HCT116 (cell line): ENCODE data around the gene TMEM247.
A peak's percentile ranks its signal among the peaks of the same experiment; 100 is the strongest.

Experiments used
- ATF3 ChIP-seq: IDR thresholded peaks from 2 replicates; pipeline ENCODE4 v1.6.1; 2012
- CEBPB ChIP-seq: IDR thresholded peaks from 2 replicates; pipeline ENCODE4 v1.6.1; 2012; ENCODE audit warnings: low read depth
- EGR1 ChIP-seq: IDR thresholded peaks from 2 replicates; pipeline ENCODE4 v1.6.1; 2012; ENCODE audit warnings: low read depth
- EZH2 ChIP-seq: fragments of 200-600 bp; sonication (generic); IDR thresholded peaks from 2 replicates; pipeline ENCODE4 v1.6.1; 2017; ENCODE audit warnings: antibody characterized with exemption, mixed run types
- JUND ChIP-seq: IDR thresholded peaks from 2 replicates; pipeline ENCODE4 v1.6.1; 2012
- MAX ChIP-seq: IDR thresholded peaks from 2 replicates; pipeline ENCODE4 v1.6.1; 2012
- POLR2A ChIP-seq: IDR thresholded peaks from 2 replicates; pipeline ENCODE4 v1.7.0; 2011; ENCODE audit warnings: borderline replicate concordance; ENCODE audit not compliant: insufficient read depth, insufficient read length; ENCODE audit errors: extremely low read depth
- POLR2AphosphoS5 ChIP-seq: IDR thresholded peaks from 2 replicates; pipeline ENCODE4 v1.6.1; 2011; ENCODE audit warnings: mild to moderate bottlenecking, low read depth, low read length, moderate library complexity
- SRF ChIP-seq: IDR thresholded peaks from 2 replicates; pipeline ENCODE4 v1.6.1; 2012; ENCODE audit warnings: low read depth
- ZNF274 ChIP-seq: fragments of 200-500 bp; sonication (Bioruptor generic); IDR thresholded peaks from 2 replicates; pipeline ENCODE4 v1.6.1; 2014; ENCODE audit warnings: mild to moderate bottlenecking, low read depth, low read length, inconsistent platforms
- TF ChIP-seq, protein P1 (sequence below), 3 experiments: fragments of 200-600 bp in 1 of 3; sonication (generic) in 1 of 3; IDR thresholded peaks in 2 of 3; conservative IDR thresholded peaks in 1 of 3; 2 replicates each; pipeline ENCODE4 v1.5.1; 2012 to 2017; ENCODE audit warnings: low read depth in 2 of 3, low read length in 2 of 3, antibody characterized with exemption in 1 of 3, borderline replicate concordance in 1 of 3, control low read depth in 1 of 3, mild to moderate bottlenecking in 1 of 3, mixed read lengths in 1 of 3, mixed run types in 1 of 3, moderate library complexity in 1 of 3; ENCODE audit not compliant: insufficient read depth in 1 of 3
- TF ChIP-seq, protein P2 (sequence below): IDR thresholded peaks from 2 replicates; pipeline ENCODE4 v1.6.1; 2012; ENCODE audit warnings: low read depth

DNA sequence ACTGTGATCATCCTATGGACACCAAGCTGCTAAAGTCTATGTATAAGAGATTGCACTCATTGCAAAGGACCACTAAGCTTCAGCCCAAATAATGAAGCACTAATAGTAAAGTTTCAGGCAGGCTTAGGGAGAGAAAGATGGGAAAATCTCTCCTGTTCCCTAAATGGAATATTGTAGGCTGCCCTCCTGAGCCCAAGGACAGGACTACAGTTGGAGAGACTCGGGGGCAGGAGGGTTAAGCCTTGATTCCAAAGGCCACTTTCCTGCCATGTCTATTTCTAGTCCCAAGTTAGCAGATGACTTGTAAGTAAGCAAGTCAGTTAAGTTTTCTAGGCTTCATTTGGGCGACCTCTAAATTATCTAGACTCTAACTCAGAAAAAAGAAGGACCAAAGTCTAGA lies 9.0 kb downstream of the TMEM247 start:
- TF ChIP-seq, protein P1, sequence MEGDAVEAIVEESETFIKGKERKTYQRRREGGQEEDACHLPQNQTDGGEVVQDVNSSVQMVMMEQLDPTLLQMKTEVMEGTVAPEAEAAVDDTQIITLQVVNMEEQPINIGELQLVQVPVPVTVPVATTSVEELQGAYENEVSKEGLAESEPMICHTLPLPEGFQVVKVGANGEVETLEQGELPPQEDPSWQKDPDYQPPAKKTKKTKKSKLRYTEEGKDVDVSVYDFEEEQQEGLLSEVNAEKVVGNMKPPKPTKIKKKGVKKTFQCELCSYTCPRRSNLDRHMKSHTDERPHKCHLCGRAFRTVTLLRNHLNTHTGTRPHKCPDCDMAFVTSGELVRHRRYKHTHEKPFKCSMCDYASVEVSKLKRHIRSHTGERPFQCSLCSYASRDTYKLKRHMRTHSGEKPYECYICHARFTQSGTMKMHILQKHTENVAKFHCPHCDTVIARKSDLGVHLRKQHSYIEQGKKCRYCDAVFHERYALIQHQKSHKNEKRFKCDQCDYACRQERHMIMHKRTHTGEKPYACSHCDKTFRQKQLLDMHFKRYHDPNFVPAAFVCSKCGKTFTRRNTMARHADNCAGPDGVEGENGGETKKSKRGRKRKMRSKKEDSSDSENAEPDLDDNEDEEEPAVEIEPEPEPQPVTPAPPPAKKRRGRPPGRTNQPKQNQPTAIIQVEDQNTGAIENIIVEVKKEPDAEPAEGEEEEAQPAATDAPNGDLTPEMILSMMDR (IDR thresholded peaks at IDR 0.05 in 2 of 3, conservative IDR thresholded peaks at IDR 0.05 in 1 of 3; ENCODE audit: borderline replicate concordance in 1 of 3, insufficient read depth in 1 of 3, low read depth in 2 of 3, low read length in 2 of 3), result peak in 1 of 3 experiments; percentile 22; a peak in 1 of 6 replicates
- TF ChIP-seq ZNF274 (no peak), POLR2A (no peak), CEBPB (no peak), MAX (no peak), JUND (no peak), ATF3 (no peak), POLR2AphosphoS5 (no peak), SRF (no peak), EZH2 (no peak), EGR1 (no peak)
- TF ChIP-seq, protein P2, sequence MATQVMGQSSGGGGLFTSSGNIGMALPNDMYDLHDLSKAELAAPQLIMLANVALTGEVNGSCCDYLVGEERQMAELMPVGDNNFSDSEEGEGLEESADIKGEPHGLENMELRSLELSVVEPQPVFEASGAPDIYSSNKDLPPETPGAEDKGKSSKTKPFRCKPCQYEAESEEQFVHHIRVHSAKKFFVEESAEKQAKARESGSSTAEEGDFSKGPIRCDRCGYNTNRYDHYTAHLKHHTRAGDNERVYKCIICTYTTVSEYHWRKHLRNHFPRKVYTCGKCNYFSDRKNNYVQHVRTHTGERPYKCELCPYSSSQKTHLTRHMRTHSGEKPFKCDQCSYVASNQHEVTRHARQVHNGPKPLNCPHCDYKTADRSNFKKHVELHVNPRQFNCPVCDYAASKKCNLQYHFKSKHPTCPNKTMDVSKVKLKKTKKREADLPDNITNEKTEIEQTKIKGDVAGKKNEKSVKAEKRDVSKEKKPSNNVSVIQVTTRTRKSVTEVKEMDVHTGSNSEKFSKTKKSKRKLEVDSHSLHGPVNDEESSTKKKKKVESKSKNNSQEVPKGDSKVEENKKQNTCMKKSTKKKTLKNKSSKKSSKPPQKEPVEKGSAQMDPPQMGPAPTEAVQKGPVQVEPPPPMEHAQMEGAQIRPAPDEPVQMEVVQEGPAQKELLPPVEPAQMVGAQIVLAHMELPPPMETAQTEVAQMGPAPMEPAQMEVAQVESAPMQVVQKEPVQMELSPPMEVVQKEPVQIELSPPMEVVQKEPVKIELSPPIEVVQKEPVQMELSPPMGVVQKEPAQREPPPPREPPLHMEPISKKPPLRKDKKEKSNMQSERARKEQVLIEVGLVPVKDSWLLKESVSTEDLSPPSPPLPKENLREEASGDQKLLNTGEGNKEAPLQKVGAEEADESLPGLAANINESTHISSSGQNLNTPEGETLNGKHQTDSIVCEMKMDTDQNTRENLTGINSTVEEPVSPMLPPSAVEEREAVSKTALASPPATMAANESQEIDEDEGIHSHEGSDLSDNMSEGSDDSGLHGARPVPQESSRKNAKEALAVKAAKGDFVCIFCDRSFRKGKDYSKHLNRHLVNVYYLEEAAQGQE, result no peak
